H9 (cell line): ENCODE data around the gene CNDP2. TPM values are rescaled to one million over a fixed set of nuclear protein-coding genes. Genes with fewer than 3 reads are reported as not detected.

Source experiments
- DNase-seq: peaks from one replicate; pipeline ENCODE4 v3.0.0-alpha.2; 2017
- H2AFZ ChIP-seq: one replicate; pipeline ENCODE4 v1.6.1; 2013; ENCODE audit warnings: mild to moderate bottlenecking, low read length, control low read depth, moderate library complexity
- H2AK5ac ChIP-seq: 2 replicates; pipeline ENCODE4 v1.6.1; 2013; ENCODE audit warnings: low read length, control low read depth, mixed read lengths; ENCODE audit not compliant: insufficient read length
- H2BK120ac ChIP-seq: one replicate; pipeline ENCODE4 v1.6.1; 2013; ENCODE audit warnings: low read depth, mild to moderate bottlenecking, low read length, control low read depth, inconsistent platforms; ENCODE audit not compliant: poor library complexity, severe bottlenecking
- H2BK12ac ChIP-seq: 2 replicates; pipeline ENCODE4 v1.6.1; 2013; ENCODE audit warnings: low read length, control low read depth, mixed read lengths, low read depth; ENCODE audit not compliant: insufficient read length
- H2BK15ac ChIP-seq: 2 replicates; pipeline ENCODE4 v1.6.1; 2013; ENCODE audit warnings: low read depth, low read length, control low read depth
- H2BK20ac ChIP-seq: one replicate; pipeline ENCODE4 v1.6.1; 2013; ENCODE audit warnings: low read depth, mild to moderate bottlenecking, low read length, control low read depth, inconsistent platforms; ENCODE audit not compliant: poor library complexity, severe bottlenecking
- H2BK5ac ChIP-seq: 2 replicates; pipeline ENCODE4 v1.6.1; 2013; ENCODE audit warnings: low read length, control low read depth, mixed read lengths; ENCODE audit not compliant: insufficient read length
- H3K14ac ChIP-seq: 2 replicates; pipeline ENCODE4 v1.6.1; 2013; ENCODE audit warnings: low read length, control low read depth; ENCODE audit not compliant: insufficient read depth
- H3K18ac ChIP-seq: 2 replicates; pipeline ENCODE4 v1.6.1; 2013; ENCODE audit warnings: low read depth, mild to moderate bottlenecking, mixed read lengths, low read length, control low read depth; ENCODE audit not compliant: insufficient read length
- H3K23ac ChIP-seq: 2 replicates; pipeline ENCODE4 v1.6.1; 2013; ENCODE audit warnings: low read length, control low read depth, mixed read lengths, low read depth; ENCODE audit not compliant: insufficient read length
- H3K23me2 ChIP-seq: 2 replicates; pipeline ENCODE4 v1.6.1; 2013; ENCODE audit warnings: low read depth, mild to moderate bottlenecking, mixed read lengths, low read length, control low read depth; ENCODE audit not compliant: insufficient read length, poor library complexity, severe bottlenecking
- H3K27ac ChIP-seq: 2 replicates; pipeline ENCODE4 v1.5.1; 2013; ENCODE audit warnings: low read length, control low read depth, mixed read lengths, low read depth; ENCODE audit not compliant: insufficient read length
- H3K27me3 ChIP-seq: 2 replicates; pipeline ENCODE4 v1.6.1; 2013; ENCODE audit warnings: low read length, control low read depth, inconsistent platforms; ENCODE audit not compliant: insufficient read depth
- H3K4ac ChIP-seq: 2 replicates; pipeline ENCODE4 v1.6.1; 2013; ENCODE audit warnings: low read depth, mild to moderate bottlenecking, control low read depth, inconsistent platforms, low read length, moderate library complexity
- H3K4me1 ChIP-seq: 2 replicates; pipeline ENCODE4 v1.6.1; 2013; ENCODE audit warnings: low read length, control low read depth, inconsistent platforms; ENCODE audit not compliant: insufficient read depth
- H3K4me2 ChIP-seq: 2 replicates; pipeline ENCODE4 v1.6.1; 2013; ENCODE audit warnings: low read length, control low read depth, mixed read lengths; ENCODE audit not compliant: insufficient read length, insufficient read depth
- H3K56ac ChIP-seq: 2 replicates; pipeline ENCODE4 v1.6.1; 2013; ENCODE audit warnings: low read depth, mild to moderate bottlenecking, mixed read lengths, low read length, control low read depth; ENCODE audit not compliant: insufficient read length
- H3K79me1 ChIP-seq: 2 replicates; pipeline ENCODE4 v1.6.1; 2013; ENCODE audit warnings: low read depth, mild to moderate bottlenecking, moderate library complexity, low read length, control low read depth, inconsistent platforms; ENCODE audit not compliant: insufficient read depth, poor library complexity, severe bottlenecking
- H3K79me2 ChIP-seq: 2 replicates; pipeline ENCODE4 v1.6.1; 2013; ENCODE audit warnings: low read length, control low read depth, inconsistent platforms; ENCODE audit not compliant: insufficient read depth
- H3K9ac ChIP-seq: 2 replicates; pipeline ENCODE4 v1.6.1; 2013; ENCODE audit warnings: low read length, control low read depth, mixed read lengths; ENCODE audit not compliant: insufficient read length; ENCODE audit errors: extremely low read depth
- H3K9me3 ChIP-seq: one replicate; pipeline ENCODE4 v1.6.1; 2013; ENCODE audit warnings: low read depth, low read length, inconsistent platforms; ENCODE audit not compliant: control insufficient read depth
- H3T11ph ChIP-seq: one replicate; pipeline ENCODE4 v1.6.1; 2013; ENCODE audit warnings: mild to moderate bottlenecking, low read length, control low read depth, inconsistent platforms
- H4K20me1 ChIP-seq: one replicate; pipeline ENCODE4 v1.6.1; 2013; ENCODE audit not compliant: control insufficient read depth, insufficient read length, insufficient read depth
- H4K5ac ChIP-seq: 2 replicates; pipeline ENCODE4 v1.6.1; 2013; ENCODE audit warnings: low read depth, mild to moderate bottlenecking, mixed read lengths, low read length, control low read depth; ENCODE audit not compliant: insufficient read length
- H4K8ac ChIP-seq: replicated peaks from 2 replicates; pipeline ENCODE4 v1.6.1; 2013; ENCODE audit warnings: low read length, control low read depth, mixed read lengths, low read depth; ENCODE audit not compliant: insufficient read length
- H4K91ac ChIP-seq: 2 replicates; pipeline ENCODE4 v1.6.1; 2013; ENCODE audit warnings: low read depth, mild to moderate bottlenecking, moderate library complexity, mixed read lengths, low read length, control low read depth; ENCODE audit not compliant: insufficient read length
- H3K27ac Mint-ChIP-seq, 3 experiments: 2 replicates in 2 of 3; 3 replicates in 1 of 3; pipeline ENCODE4 v1.8.0; 2020 to 2021; ENCODE audit warnings: mixed read lengths in 3 of 3, mild to moderate bottlenecking in 1 of 3, moderate library complexity in 1 of 3
- H3K27me3 Mint-ChIP-seq: 2 replicates; pipeline ENCODE4 v1.8.0; 2021; ENCODE audit warnings: low read depth, mild to moderate bottlenecking, moderate library complexity, mixed read lengths
- H3K36me3 Mint-ChIP-seq, 3 experiments: 2 replicates in 2 of 3; 3 replicates in 1 of 3; pipeline ENCODE4 v1.8.0; 2020 to 2021; ENCODE audit warnings: low read depth in 3 of 3, mixed read lengths in 3 of 3; ENCODE audit not compliant: insufficient read depth in 1 of 3
- H3K4me1 Mint-ChIP-seq, 2 experiments: 2 replicates each; pipeline ENCODE4 v1.8.0; 2020; ENCODE audit warnings: mixed read lengths in 2 of 2
- H3K4me3 Mint-ChIP-seq, 2 experiments: 2 replicates in 1 of 2; 3 replicates in 1 of 2; pipeline ENCODE4 v1.8.0; 2020 to 2021; ENCODE audit warnings: mild to moderate bottlenecking in 2 of 2, mixed read lengths in 2 of 2, moderate library complexity in 1 of 2
- H3K9me3 Mint-ChIP-seq, 2 experiments: 2 replicates in 1 of 2; 3 replicates in 1 of 2; pipeline ENCODE4 v1.8.0; 2020; ENCODE audit warnings: mild to moderate bottlenecking in 2 of 2, mixed read lengths in 2 of 2, moderate library complexity in 1 of 2
- CTCF ChIP-seq: fragments of 200-600 bp; sonication (generic); conservative IDR thresholded peaks from 3 replicates; pipeline ENCODE4 v1.8.0; 2021; ENCODE audit warnings: antibody characterized with exemption, mild to moderate bottlenecking
- WGBS: extraction: QIAGEN DNeasy Blood & Tissue Kit; methylation state at CpG from one replicate; pipeline ENCODE4 v1.1.7; 2013; ENCODE audit warnings: missing lambda C conversion rate, low lambda C conversion rate, mixed read lengths; ENCODE audit not compliant: insufficient read length; ENCODE audit errors: extremely low coverage; 5-methylcytosine and 5-hydroxymethylcytosine counted together
- total RNA-seq: library from RNA; stranded (reverse); gene quantifications from 2 replicates; pipeline ENCODE4 v1.2.1, GENCODE V29; 2021

CNDP2 gene
- total RNA-seq, 1 experiment from 2014 or later, result 212 TPM

GRCh38 chr18:74482697-74483096, 13.5 kb upstream of the CNDP2 start:
- no peaks in the 10 kb centered on the region for H3K79me2 ChIP-seq
- no CpG with 5 or more reads among the region's 11 CpGs for WGBS
- H3K4me2 ChIP-seq, result no peak overlapping the region
- H3K27me3 ChIP-seq, result no peaks in the 10 kb centered on the region
- no peak overlapping the region for H3K27ac ChIP-seq
- H3K4me1 Mint-ChIP-seq, result peaks cover 0 to 2% of the 10 kb centered on the region in 2 experiments; a peak in 2 of 4 replicates
- H4K20me1 ChIP-seq, result no peaks in the 10 kb centered on the region
- H4K5ac ChIP-seq, result no peak overlapping the region
- no peak overlapping the region for H3K4ac ChIP-seq
- no peak overlapping the region for H3K18ac ChIP-seq
- no peak overlapping the region for H2BK5ac ChIP-seq
- no peak overlapping the region for H2AK5ac ChIP-seq
- H2BK20ac ChIP-seq, result no peak overlapping the region
- TF ChIP-seq CTCF, result no peak
- no peaks in the 10 kb centered on the region for H3K79me1 ChIP-seq
- no peaks in the 10 kb centered on the region for H3K23me2 ChIP-seq
- H2AFZ ChIP-seq, result no peak overlapping the region
- no peaks in the 10 kb centered on the region for H3K4me1 ChIP-seq
- H3T11ph ChIP-seq, result no peak overlapping the region
- H3K36me3 Mint-ChIP-seq, result no peaks in the 10 kb centered on the region
- H3K14ac ChIP-seq, result no peak overlapping the region
- H3K23ac ChIP-seq, result no peak overlapping the region
- H4K91ac ChIP-seq, result no peak overlapping the region
- no peak overlapping the region for H3K27ac Mint-ChIP-seq
- DNase-seq, result no peak
- H2BK120ac ChIP-seq, result no peak overlapping the region
- H4K8ac ChIP-seq, result no peak overlapping the region
- no peak overlapping the region for H2BK15ac ChIP-seq
- H2BK12ac ChIP-seq, result no peak overlapping the region
- H3K9ac ChIP-seq, result no peak overlapping the region
- no peaks in the 10 kb centered on the region for H3K27me3 Mint-ChIP-seq
- no peak overlapping the region for H3K4me3 Mint-ChIP-seq
- no peak overlapping the region for H3K56ac ChIP-seq
- H3K9me3 Mint-ChIP-seq, result no peaks in the 10 kb centered on the region
- no peaks in the 10 kb centered on the region for H3K9me3 ChIP-seq
